M059J (cell line): ENCODE data around the gene KRTAP19-7. TPM values are rescaled to one million over a fixed set of nuclear protein-coding genes. Genes with fewer than 3 reads are reported as not detected.

Experiments used
- DNase-seq: peaks from one replicate; pipeline ENCODE4 v3.0.0-alpha.2; 2012; ENCODE audit warnings: low read depth
- total RNA-seq: library from RNA; depleted of rRNA; stranded (reverse); fragments of >200 nt; shearing (Covaris generic); gene quantifications from 2 replicates; pipeline ENCODE4 v1.2.3, GENCODE V29; 2014; rRNA removed

Gene KRTAP19-7
- not detected in 2 replicates for total RNA-seq

- no peak for DNase-seq
Measured at GRCh38 chr21:30561264-30561895, at the start of gene KRTAP19-7. Gene KRTAP19-7 (minus strand): TSS chr21:30561314. CDS start chr21:30561289, 25 bp downstream.

- no peak for DNase-seq
Measured at GRCh38 chr21:30605968-30606367, 44.9 kb upstream of the KRTAP19-7 start.

GRCh38 chr21:30600787-30601186, 39.7 kb upstream of the KRTAP19-7 start, which contains the start of gene KRTAP22-1:
Gene KRTAP22-1 (plus strand): TSS chr21:30601087.
- no peak for DNase-seq

GRCh38 chr21:30598802-30599201, 37.7 kb upstream of the KRTAP19-7 start, which contains the start of gene KRTAP6-2:
Gene KRTAP6-2 (minus strand): TSS chr21:30598902. CDS start chr21:30598874, 28 bp downstream.
- no peak for DNase-seq

GRCh38 chr21:30592140-30592539, 31.0 kb upstream of the KRTAP19-7 start, which contains the start of gene KRTAP6-3:
Gene KRTAP6-3 (plus strand): TSS chr21:30592440. CDS start chr21:30592446, 6 bp downstream.
- DNase-seq = no peak

- no peak for DNase-seq
Measured at GRCh38 chr21:30590297-30590696, 29.2 kb upstream of the KRTAP19-7 start, which contains the start of gene KRTAP22-2. Gene KRTAP22-2 (minus strand): TSS chr21:30590397.

GRCh38 chr21:30582870-30583269, 21.8 kb upstream of the KRTAP19-7 start:
- DNase-seq = no peak

- no peak for DNase-seq
Measured at GRCh38 chr21:30580132-30580531, 19.0 kb upstream of the KRTAP19-7 start.

GRCh38 chr21:30579346-30579745, 18.2 kb upstream of the KRTAP19-7 start:
- DNase-seq = no peak

- no peak for DNase-seq
Measured at GRCh38 chr21:30577766-30578165, 16.7 kb upstream of the KRTAP19-7 start.

GRCh38 chr21:30567617-30568016, 6.5 kb upstream of the KRTAP19-7 start:
- no peak for DNase-seq

GRCh38 chr21:30563630-30564029, 2.5 kb upstream of the KRTAP19-7 start:
- no peak for DNase-seq

GRCh38 chr21:30563072-30563471, 2.0 kb upstream of the KRTAP19-7 start:
- no peak for DNase-seq

- DNase-seq = no peak
Measured at GRCh38 chr21:30561957-30562356, 843 bp upstream of the KRTAP19-7 start.

- DNase-seq = no peak
Measured at GRCh38 chr21:30555095-30555494, 6.0 kb downstream of the KRTAP19-7 start.

- DNase-seq = no peak
Measured at GRCh38 chr21:30552782-30553181, 8.3 kb downstream of the KRTAP19-7 start.

- no peak for DNase-seq
Measured at GRCh38 chr21:30541764-30542163, 19.4 kb downstream of the KRTAP19-7 start, which contains the start of gene KRTAP19-6. Gene KRTAP19-6 (minus strand): TSS chr21:30541864. CDS start chr21:30541833, 31 bp downstream.

GRCh38 chr21:30518876-30519275, 42.2 kb downstream of the KRTAP19-7 start:
- DNase-seq = no peak

GRCh38 chr21:30515681-30516080, 45.4 kb downstream of the KRTAP19-7 start:
- DNase-seq = no peak
